SU-DHL-6 (cell line): ENCODE results near the gene GPRC6A.

Experiments used
- CTCF ChIP-seq: fragments of 200-600 bp; sonication (generic); IDR thresholded peaks from one replicate; pipeline ENCODE4 v1.5.1; 2017; ENCODE audit warnings: antibody characterized with exemption, mild to moderate bottlenecking, low read length, moderate library complexity; ENCODE audit not compliant: insufficient read depth, poor library complexity, severe bottlenecking
- EZH2phosphoT487 ChIP-seq: fragments of 200-600 bp; sonication (generic), shearing (Covaris generic); conservative IDR thresholded peaks from 2 replicates; pipeline ENCODE4 v1.6.1; 2018; ENCODE audit warnings: mild to moderate bottlenecking, antibody characterized with exemption, low read length, moderate library complexity, mixed read lengths

DNA sequence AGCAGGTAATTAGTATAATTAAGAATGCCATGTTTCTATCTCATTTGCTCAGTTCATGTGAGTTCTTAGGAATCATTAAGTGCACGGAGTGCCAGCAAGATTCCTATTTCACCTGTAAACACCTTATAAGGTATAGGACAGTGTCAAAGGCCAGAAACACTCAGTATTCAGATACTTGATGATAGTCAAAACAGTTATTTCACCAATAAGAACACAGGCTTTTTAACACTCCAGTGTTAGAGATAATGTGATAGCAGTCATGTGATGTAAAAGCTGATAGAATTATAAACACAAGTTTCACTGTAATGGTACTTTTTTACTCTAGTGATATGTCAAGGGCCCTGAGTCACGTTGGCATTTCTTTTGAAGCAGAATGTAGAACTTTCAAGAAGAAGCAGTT, at the start of gene GPRC6A:
- TF ChIP-seq CTCF (no peak), EZH2phosphoT487 (no peak)
